Measurements from ENCODE around the gene OR4P4.

Gene OR4P4

GRCh38 chr11:55634813-55635212, at the start of gene OR4P4:
Gene OR4P4 (plus strand): TSS chr11:55635113.
- no peak for DNase-seq

- no peak for DNase-seq
These were observed 27.4 kb upstream of the OR4P4 start, which contains the start of gene OR4C11 for GRCh38 chr11:55607545-55607944. Gene OR4C11 (minus strand): TSS chr11:55607645. CDS start chr11:55604373, 3,272 bp downstream.

- no peak for DNase-seq
These were observed 10.4 kb upstream of the OR4P4 start for GRCh38 chr11:55624531-55624930.

- DNase-seq = no peak
These were observed 13.1 kb downstream of the OR4P4 start, which contains the start of gene OR4S2 for GRCh38 chr11:55648027-55648426. Gene OR4S2 (plus strand): TSS chr11:55648327. CDS start chr11:55650904, 2,577 bp downstream.

- no peak for DNase-seq
These were observed 17.6 kb downstream of the OR4P4 start for GRCh38 chr11:55652560-55652959.

GRCh38 chr11:55655096-55655495, 20.2 kb downstream of the OR4P4 start:
- no peak for DNase-seq

GRCh38 chr11:55658031-55658573, 23.2 kb downstream of the OR4P4 start:
- DNase-seq = no peak

- no peak for DNase-seq
These were observed 23.7 kb downstream of the OR4P4 start for GRCh38 chr11:55658608-55659007.

- no peak for DNase-seq
These were observed 27.0 kb downstream of the OR4P4 start, which contains the start of gene OR4C6 for GRCh38 chr11:55661901-55662300. Gene OR4C6 (plus strand): TSS chr11:55662201. CDS start chr11:55665167, 2,966 bp downstream.

- no peak for DNase-seq
These were observed 34.5 kb downstream of the OR4P4 start for GRCh38 chr11:55669376-55669775.

GRCh38 chr11:55673860-55674259, 38.9 kb downstream of the OR4P4 start:
- no peak for DNase-seq
